CD4-positive, alpha-beta T cell treated with Interferon gamma for 1 hour (primary cell): ENCODE measurements around the gene WNT9B.
"Not testable (repeated sequence)": the region's sequence is repeated elsewhere in the genome, so short reads cannot be mapped to it uniquely, and the experiment has no call there.

Experiments
- DNase-seq: peaks from one replicate; pipeline ENCODE4 v3.0.0-alpha.2; 2020

Gene WNT9B

GRCh38 chr17:46822388-46822921 lies 28.9 kb upstream of the WNT9B start:
- peak; percentile 16 for DNase-seq

GRCh38 chr17:46823657-46824056 lies 27.7 kb upstream of the WNT9B start:
- DNase-seq = no peak

GRCh38 chr17:46826116-46826515 lies 25.3 kb upstream of the WNT9B start:
- no peak for DNase-seq

- no peak for DNase-seq
Measured at GRCh38 chr17:46827274-46827673, 24.1 kb upstream of the WNT9B start.

- DNase-seq = no peak
Measured at GRCh38 chr17:46831573-46832330, 19.6 kb upstream of the WNT9B start.

GRCh38 chr17:46832331-46832821 lies 19.0 kb upstream of the WNT9B start:
- no peak for DNase-seq

GRCh38 chr17:46832945-46833839 lies 18.2 kb upstream of the WNT9B start:
- DNase-seq = no peak

- no peak for DNase-seq
Measured at GRCh38 chr17:46833840-46834208, 17.6 kb upstream of the WNT9B start.

- DNase-seq = no peak
Measured at GRCh38 chr17:46834846-46835245, 16.5 kb upstream of the WNT9B start.

- DNase-seq = no peak
Measured at GRCh38 chr17:46836500-46836899, 14.9 kb upstream of the WNT9B start.

GRCh38 chr17:46837521-46837920 lies 13.9 kb upstream of the WNT9B start:
- DNase-seq = no peak

GRCh38 chr17:46839211-46839610 lies 12.2 kb upstream of the WNT9B start:
- no peak for DNase-seq

- DNase-seq = not testable (repeated sequence)
Measured at GRCh38 chr17:46840596-46840995, 10.8 kb upstream of the WNT9B start.

- DNase-seq = no peak
Measured at GRCh38 chr17:46841561-46842379, 9.6 kb upstream of the WNT9B start.

- no peak for DNase-seq
Measured at GRCh38 chr17:46842835-46843234, 8.5 kb upstream of the WNT9B start.

GRCh38 chr17:46847204-46848191 lies 3.9 kb upstream of the WNT9B start:
- no peak for DNase-seq

- DNase-seq = no peak
Measured at GRCh38 chr17:46848534-46848933, 2.8 kb upstream of the WNT9B start.

GRCh38 chr17:46850688-46851028 lies 725 bp upstream of the WNT9B start:
- DNase-seq = no peak

- no peak for DNase-seq
Measured at GRCh38 chr17:46853896-46854444, 2.6 kb downstream of the WNT9B start.

GRCh38 chr17:46854515-46854914 lies 3.1 kb downstream of the WNT9B start:
- DNase-seq = no peak

- no peak for DNase-seq
Measured at GRCh38 chr17:46854948-46855347, 3.6 kb downstream of the WNT9B start.
